Right atrium auricular region (tissue), 2 donors: ENCODE results near the gene SP4. TPM values are rescaled to one million over a fixed set of nuclear protein-coding genes. Genes with fewer than 3 reads are reported as not detected.

ENCODE experiments used
- DNase-seq: peaks from one replicate; pipeline ENCODE4 v3.0.0-alpha.2; 2019; ENCODE audit warnings: low spot score
- H3K27ac ChIP-seq, 2 donors: fragments of 200-600 bp; sonication (generic); 1 replicate in 1 of 2; 2 replicates in 1 of 2; pipeline ENCODE4 v1.5.1; 2016 to 2019
- H3K27me3 ChIP-seq, 2 donors: fragments of 200-600 bp; sonication (generic); one replicate each; pipeline versions ENCODE4 v1.5.1 to v1.6.0; 2017 to 2019
- H3K36me3 ChIP-seq: fragments of 200-600 bp; sonication (generic); one replicate; pipeline ENCODE4 v1.5.1; 2016
- H3K4me1 ChIP-seq, 2 donors: fragments of 200-600 bp; sonication (generic); one replicate each; pipeline versions ENCODE4 v1.5.1 to v1.6.0; 2017 to 2019
- H3K4me3 ChIP-seq, 2 donors: fragments of 200-600 bp; sonication (generic); 1 replicate in 1 of 2; 2 replicates in 1 of 2; pipeline ENCODE4 v1.5.1; 2017 to 2019; ENCODE audit warnings: mild to moderate bottlenecking in 1 of 2, moderate library complexity in 1 of 2
- H3K9me3 ChIP-seq, 2 donors: fragments of 200-600 bp; sonication (generic); one replicate each; pipeline ENCODE4 v1.5.1; 2019
- total RNA-seq, 2 donors: library from RNA; depleted of rRNA; stranded (reverse); fragments of >200 nt; gene quantifications; one replicate each; pipeline ENCODE4 v1.1.0, GENCODE V29; 2016
- TF ChIP-seq, protein P1 (sequence below), 2 donors: fragments of 200-600 bp; sonication (generic); IDR thresholded peaks; one replicate each; pipeline ENCODE4 v1.5.1; 2019; ENCODE audit warnings: antibody characterized with exemption in 2 of 2

Gene SP4
- total RNA-seq, 2 donors from 2014 or later, result 15.2 to 205 TPM

DNA sequence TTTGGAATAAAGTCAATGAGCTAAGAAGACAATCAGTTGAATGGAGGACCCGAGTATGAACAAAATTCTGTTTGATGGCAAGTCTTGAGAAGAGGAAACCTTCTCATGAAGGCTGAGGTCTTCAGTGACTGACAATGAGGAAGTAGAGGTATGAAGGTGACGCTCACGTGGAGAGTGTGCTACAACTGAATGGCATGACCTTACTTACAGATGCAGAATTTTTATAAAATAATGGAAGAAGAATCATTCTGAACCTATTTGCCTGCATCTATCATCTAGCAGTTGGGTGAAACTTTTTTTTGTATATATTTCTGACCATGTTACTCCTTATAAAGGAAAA, 19.4 kb upstream of the SP4 start:
- Histone ChIP-seq H3K27me3 (no peaks in the 10 kb centered on the region), H3K4me1 (no peaks in the 10 kb centered on the region), H3K36me3 (no peaks in the 10 kb centered on the region), H3K9me3 (no peaks in the 10 kb centered on the region), H3K4me3 (no peak overlapping the region), H3K27ac (no peak overlapping the region)
- TF ChIP-seq, protein P1, sequence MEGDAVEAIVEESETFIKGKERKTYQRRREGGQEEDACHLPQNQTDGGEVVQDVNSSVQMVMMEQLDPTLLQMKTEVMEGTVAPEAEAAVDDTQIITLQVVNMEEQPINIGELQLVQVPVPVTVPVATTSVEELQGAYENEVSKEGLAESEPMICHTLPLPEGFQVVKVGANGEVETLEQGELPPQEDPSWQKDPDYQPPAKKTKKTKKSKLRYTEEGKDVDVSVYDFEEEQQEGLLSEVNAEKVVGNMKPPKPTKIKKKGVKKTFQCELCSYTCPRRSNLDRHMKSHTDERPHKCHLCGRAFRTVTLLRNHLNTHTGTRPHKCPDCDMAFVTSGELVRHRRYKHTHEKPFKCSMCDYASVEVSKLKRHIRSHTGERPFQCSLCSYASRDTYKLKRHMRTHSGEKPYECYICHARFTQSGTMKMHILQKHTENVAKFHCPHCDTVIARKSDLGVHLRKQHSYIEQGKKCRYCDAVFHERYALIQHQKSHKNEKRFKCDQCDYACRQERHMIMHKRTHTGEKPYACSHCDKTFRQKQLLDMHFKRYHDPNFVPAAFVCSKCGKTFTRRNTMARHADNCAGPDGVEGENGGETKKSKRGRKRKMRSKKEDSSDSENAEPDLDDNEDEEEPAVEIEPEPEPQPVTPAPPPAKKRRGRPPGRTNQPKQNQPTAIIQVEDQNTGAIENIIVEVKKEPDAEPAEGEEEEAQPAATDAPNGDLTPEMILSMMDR (IDR thresholded peaks at IDR 0.05), result no peak
- no peak for DNase-seq

GRCh38 chr7:21412410-21412851, 15.5 kb upstream of the SP4 start:
- Histone ChIP-seq H3K9me3 (no peaks in the 10 kb centered on the region), H3K36me3 (no peaks in the 10 kb centered on the region), H3K27me3 (no peaks in the 10 kb centered on the region), H3K4me3 (no peak overlapping the region), H3K4me1 (no peaks in the 10 kb centered on the region), H3K27ac (no peak overlapping the region)
- no peak for DNase-seq
- TF ChIP-seq, protein P1 (IDR thresholded peaks at IDR 0.05), result no peak

DNA sequence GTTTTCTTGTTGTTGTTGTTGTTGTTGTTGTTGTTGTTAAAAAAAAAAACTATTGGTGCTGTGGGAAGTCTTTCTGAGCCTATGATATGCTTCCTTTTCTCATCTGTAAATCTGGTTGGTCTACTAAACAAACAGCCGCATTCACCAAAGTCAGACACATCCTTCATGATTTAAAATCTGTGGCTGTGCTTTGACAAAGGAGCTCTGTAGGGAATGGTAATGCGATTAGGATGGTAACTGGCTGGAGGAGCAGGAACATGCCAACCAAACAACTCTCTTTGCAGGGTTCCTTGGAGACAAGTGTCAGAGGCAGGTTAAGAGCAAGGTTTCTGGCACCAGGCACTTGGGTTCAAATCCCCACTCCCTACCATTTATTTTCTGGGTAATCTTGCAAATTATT, 14.9 kb upstream of the SP4 start:
- Histone ChIP-seq H3K4me1 (no peaks in the 10 kb centered on the region), H3K9me3 (no peaks in the 10 kb centered on the region), H3K36me3 (no peaks in the 10 kb centered on the region), H3K4me3 (no peak overlapping the region), H3K27me3 (no peaks in the 10 kb centered on the region), H3K27ac (no peak overlapping the region)
- TF ChIP-seq, protein P1 (IDR thresholded peaks at IDR 0.05), result no peak
- no peak for DNase-seq

DNA sequence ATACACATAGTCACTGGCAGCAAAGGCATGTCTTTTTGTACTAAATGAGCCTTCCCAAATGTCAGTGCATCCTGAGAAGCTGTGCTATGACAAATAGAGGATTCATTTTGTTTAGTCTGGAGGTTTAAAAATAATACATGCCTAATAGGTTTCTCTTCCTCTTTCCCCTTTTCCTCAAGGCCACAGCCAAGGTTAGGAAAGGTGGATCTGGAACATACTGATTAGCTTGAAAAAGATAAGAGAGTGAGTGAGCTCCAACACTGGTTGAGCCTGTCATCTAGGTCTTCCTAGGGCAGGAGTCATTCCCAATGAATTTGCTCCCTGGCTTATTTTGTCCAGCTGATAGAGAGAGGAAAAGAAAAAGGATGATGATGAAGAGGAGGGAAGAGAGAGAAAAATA, 14.4 kb upstream of the SP4 start:
- H3K27me3 ChIP-seq, result no peaks in the 10 kb centered on the region
- H3K27ac ChIP-seq, result no peak overlapping the region
- no peaks in the 10 kb centered on the region for H3K4me1 ChIP-seq
- DNase-seq, result no peak
- H3K9me3 ChIP-seq, result no peaks in the 10 kb centered on the region
- no peak overlapping the region for H3K4me3 ChIP-seq
- no peaks in the 10 kb centered on the region for H3K36me3 ChIP-seq
- TF ChIP-seq, protein P1 (IDR thresholded peaks at IDR 0.05), result no peak

DNA sequence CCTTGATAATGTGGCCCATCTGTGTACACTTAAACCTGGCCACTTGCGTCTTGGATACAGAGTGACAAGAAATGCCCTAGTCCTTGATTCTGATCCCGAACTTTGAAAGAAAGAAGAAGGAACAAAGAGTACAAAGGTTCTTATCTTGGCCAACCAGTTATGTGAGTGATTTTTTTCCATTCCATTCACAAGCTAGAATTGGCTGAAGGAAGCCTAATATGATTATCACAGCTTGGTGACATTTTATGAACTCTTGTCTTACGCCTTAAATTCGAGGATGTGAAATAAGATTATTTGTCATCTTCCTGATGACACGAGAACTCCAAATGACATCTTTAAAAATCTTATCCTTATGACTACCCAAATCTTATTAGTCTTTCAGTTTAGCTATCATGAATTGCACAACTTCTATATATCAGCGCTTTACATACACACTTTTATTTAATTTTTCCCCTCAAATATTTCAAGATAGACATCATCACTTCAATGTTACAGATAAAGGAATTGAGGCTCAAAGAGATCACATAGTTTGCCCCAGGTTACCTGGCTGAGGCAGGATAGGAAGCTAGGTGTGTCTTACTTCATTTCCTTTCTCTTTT, 13.0 kb upstream of the SP4 start:
- H3K27ac ChIP-seq, result no peak overlapping the region

More for the DNA sequence above, 13.0 kb upstream of the SP4 start:
- Histone ChIP-seq H3K9me3 (no peaks in the 10 kb centered on the region), H3K27me3 (no peaks in the 10 kb centered on the region), H3K4me1 (no peaks in the 10 kb centered on the region), H3K36me3 (no peaks in the 10 kb centered on the region), H3K4me3 (no peak overlapping the region)
- TF ChIP-seq, protein P1 (IDR thresholded peaks at IDR 0.05), result no peak
- no peak for DNase-seq
